GM21619 (cell line): Measurements from ENCODE around the gene GPR37L1.

Experiments used
- ATAC-seq: cut with Tn5 transposase; IDR thresholded peaks from one replicate; pipeline ENCODE4 v1.9.1; 2021; ENCODE audit not compliant: unreplicated experiment

Gene GPR37L1

GRCh38 chr1:202154148-202154765 lies 31.5 kb downstream of the GPR37L1 start:
- ATAC-seq: no peak

DNA sequence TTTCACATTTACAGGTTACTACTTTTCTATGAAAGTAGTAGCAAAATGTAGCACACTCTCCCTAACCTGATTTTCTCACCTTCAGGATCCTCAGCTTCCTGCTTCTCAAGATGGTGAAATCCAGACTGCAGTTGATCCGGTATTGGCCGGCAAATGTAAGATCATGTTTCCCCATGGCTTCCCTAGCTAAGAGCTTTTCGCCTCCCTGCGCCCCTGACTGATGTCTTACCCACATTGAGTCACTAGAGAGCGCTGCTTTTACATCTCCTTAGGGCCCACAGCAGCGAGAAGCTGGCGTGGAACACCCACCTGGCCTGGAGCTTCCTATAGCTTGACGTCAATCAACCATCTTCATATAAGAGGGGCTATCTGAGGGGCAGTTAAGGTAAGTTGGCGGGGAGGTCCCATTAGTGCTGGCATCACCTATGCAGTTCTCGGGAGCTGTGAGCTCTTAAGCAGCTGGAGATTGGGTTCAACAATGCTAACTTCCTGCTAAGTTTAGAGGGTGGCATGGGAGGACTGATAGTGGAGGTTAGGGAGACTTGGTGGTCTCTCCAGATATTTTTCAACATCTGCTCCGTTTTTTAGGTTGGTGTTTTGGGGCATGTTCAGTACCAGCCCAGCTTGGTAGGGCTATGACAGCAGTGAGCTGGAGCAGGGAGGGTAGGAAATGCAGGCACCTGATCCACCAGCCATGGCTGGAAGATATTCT lies 32.2 kb downstream of the GPR37L1 start:
- no peak for ATAC-seq

- ATAC-seq: no peak
Measured at GRCh38 chr1:202155478-202156021, 32.8 kb downstream of the GPR37L1 start.

DNA sequence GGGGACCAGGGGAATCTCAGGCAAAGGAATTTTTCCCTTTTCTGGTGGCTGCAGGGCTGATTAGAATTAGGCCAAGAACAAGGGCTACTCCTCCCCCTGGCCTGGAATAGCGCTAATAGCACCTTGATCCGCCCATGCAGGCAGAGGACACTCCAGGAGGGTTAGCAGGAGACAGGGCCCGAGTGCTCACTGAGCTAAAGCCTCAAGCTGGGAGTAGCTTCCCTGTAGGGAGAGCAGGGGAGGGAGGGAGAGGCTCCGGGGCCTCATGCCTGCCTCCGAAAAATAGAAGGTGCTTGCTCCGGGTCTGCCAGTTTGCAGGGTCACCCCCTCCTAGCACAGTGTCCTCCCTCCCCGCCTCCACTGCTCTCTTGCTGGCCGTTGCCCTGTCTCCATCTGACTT lies 33.9 kb downstream of the GPR37L1 start:
- no peak for ATAC-seq

DNA sequence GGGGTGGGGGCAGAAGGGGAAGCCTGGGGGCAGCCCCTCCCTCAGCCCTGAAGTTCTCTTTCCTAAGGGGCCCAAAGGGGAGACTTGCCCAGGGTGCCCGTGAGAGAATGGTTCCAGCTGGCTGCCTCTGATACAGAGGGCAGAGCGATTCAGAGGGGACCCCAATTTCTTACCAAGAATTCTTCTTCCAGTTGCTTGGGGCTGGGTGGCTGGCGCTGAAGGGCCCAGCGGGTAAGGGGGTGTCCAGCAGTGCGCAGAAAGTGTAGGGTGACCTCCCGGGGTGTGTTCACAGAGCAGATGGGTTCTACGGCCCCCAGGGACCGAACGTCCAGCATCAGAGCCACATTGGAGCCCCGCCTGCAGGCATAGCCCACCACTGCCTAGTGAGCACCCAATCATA lies 35.2 kb downstream of the GPR37L1 start:
- no peak for ATAC-seq

GRCh38 chr1:202158810-202159533 lies 36.3 kb downstream of the GPR37L1 start:
- ATAC-seq: no peak

DNA sequence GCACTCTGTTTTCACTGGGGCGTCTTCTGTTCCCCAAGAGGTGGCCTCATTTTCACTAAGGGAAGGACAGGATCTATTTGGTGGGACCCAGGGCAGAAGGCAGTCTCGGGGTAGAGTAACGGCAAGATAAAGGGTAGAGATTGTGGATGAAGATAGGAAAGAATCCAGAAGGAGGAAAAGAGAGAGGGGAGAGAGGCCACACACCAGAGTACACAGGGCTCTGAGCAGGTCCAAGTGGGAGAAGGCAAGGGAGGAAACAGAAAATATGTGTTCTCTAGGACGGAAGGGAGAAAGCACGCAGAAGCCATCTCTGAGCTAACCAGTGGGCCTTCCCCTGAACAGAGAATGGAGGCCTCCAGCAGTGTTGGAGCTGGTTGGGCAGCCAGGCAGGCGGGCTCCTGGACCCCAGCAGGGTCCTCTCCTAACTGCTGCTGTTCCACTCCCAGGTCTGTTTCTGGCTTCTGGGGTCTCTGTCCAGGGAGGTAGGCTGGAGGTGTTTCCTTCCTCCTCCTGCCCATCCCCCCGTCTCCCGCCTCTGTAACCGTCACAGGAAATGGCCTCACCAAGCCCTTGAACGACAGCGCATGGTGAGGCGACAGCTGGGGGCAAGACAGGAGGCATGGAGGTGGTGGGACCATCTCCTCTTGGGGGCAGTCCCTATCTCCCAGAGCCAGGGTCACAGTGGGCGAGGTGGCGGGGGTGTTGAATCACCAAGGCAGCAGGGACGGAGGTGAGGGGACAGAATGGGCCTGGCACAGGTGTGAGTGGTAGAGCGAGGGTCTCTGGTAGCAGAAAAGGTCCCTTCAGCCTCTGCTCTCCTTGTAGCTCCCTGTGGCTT lies 37.0 kb downstream of the GPR37L1 start:
- ATAC-seq: no peak

- ATAC-seq: peak; percentile 33
Measured at GRCh38 chr1:202160377-202160940, 37.7 kb downstream of the GPR37L1 start, which contains the start of gene PTPN7. PTPN7 (minus strand) TSS chr1:202160602; CDS start chr1:202159402, 1,200 bp downstream.

DNA sequence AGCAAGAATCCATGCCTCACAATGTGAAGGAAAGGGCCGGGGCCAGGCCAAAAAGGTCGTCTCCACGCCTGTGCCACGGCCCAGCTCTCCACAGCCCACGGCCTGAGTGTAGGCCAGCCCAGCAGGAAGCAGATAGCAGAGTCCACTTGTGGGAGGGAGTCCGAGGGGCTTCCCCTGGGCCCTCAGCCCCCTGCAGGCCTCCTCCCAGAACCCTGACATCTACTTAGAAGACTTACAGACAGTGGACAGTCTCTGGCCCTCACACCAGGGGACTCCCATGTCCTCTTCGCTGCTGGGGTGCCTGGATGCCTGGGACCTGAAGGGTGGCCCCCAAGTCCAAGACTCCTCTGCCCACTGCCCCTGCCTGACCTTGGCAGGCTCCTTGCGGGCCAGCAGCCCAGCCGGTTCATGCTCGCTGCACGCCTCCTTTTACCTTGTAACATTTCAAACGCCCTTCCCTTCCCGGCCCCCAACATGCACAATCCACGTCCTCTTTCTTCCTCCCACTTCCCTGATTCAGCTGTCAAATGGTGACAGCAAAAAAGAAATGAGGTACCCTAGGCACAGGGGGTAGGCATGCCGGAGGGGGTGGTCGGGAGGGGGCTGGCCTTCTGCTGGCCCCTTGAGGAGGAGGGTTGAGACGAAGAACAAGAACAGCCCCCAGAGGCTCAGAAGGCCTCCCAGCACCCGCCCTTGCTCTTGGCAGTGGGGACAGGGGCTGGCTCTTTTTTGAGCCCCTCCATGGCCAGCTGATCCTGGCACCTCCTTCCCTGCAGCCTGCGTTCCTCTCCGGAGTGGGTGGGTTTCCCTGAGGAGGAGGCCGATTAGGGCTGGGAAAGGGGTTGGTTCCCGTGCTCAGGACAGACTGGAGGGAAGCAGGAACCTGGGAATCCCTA lies 38.7 kb downstream of the GPR37L1 start:
- no peak for ATAC-seq

DNA sequence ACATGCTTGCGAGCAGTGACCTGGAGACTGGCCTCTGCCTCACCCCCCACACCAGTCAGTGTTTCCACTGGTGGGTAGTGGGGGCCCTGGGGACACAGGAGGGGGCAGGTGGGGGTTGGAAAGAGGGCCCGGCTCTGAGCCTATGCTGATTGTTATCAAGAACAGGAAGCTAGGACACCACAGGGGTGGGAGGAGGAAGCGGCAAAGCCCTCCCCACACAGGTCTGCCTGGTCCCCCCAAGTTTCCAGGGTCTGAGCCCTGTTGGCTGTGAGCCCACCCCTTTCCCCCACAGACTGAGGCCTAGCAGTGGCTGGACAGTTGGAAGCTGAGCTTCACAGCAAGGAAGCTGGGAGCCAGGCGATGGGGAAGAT lies 39.3 kb downstream of the GPR37L1 start:
- no peak for ATAC-seq

DNA sequence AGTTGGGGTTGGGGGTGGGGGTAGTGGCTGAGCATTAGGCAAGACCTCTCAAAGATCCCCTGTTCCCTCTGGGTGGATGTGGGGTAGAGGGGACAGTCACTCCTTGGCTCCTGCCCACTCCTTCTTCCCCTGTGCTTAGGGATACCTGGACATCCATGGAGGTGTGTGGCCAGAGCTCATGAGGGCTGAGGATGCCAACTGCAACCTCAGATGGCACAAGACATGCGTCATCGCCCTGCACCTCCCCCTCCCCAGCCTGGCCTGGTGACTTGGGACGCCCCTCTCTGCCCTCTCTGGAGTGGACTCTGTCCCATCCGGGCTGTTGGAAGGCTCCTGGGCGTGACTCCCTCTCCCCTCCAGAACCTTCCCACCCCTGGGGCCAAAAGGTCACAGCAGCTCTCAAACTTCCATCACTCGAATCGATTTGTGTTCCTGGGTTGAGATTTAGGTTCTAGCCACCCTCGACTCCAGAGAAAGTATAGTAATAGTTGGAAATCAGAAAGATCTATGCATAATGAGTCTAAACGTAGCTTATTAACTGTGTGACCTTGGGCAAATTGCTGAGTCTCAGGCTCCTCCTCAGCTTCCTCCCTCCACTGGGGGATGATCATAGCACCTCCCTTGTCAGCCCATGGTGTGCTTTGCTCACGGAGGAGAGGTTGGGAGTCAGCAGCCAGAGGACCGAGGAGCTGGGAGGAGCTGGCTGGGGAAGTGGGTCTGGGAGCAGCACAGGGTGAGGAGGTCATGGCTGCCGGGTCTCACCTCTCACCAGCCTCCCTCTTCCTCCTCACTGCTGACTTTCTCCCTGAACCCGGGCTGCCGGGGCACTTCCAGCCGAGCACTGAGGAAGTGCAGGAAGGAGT lies 39.9 kb downstream of the GPR37L1 start:
- ATAC-seq: no peak

DNA sequence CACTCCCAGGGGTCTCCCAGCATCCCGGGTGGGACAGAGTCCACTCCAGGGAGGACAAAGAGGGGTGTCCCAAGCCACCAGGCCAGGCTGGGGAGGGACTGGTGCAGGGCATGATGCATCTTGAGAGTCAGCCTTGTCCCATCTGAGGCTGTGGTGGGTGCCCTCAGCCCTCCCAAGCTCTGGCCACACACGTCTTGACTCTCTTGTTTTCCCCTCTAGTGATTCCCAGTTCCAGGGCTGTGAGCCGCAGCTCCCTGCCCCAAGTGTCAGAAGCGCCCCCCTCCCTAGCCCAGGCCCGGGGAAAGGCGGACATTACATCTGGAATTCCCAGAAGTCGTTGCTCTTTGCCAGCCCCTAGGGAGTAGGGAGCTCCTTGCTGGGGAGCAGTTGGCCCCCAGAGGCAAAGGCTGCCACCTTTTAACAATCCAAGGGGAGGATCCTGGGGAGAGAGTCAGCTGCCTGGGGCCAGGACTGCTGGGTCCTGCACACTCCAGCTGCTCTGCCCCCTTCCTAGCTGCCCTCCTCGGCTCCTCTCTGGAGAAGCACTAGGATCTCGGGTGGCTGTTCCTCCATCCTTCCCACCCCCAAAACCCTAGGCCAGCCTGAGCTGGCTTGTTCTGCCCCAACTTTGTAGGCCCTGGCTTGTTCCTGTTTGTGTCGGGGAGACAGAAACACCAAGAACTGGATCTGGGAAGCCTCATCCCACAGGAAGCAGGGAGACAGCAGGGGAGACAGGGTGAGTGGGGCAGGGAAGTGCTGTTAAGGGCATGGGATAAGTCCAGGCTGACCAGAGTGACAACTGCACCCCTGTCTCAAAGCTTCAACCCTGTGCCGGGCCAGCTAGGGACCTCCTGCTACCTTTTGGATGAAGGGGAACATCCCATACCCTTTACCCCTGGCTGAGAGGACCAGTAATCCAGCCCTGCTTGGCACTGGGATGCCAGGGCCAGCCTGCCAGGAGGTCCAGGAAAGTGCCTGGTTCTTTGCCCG lies 40.9 kb downstream of the GPR37L1 start:
- ATAC-seq: no peak

DNA sequence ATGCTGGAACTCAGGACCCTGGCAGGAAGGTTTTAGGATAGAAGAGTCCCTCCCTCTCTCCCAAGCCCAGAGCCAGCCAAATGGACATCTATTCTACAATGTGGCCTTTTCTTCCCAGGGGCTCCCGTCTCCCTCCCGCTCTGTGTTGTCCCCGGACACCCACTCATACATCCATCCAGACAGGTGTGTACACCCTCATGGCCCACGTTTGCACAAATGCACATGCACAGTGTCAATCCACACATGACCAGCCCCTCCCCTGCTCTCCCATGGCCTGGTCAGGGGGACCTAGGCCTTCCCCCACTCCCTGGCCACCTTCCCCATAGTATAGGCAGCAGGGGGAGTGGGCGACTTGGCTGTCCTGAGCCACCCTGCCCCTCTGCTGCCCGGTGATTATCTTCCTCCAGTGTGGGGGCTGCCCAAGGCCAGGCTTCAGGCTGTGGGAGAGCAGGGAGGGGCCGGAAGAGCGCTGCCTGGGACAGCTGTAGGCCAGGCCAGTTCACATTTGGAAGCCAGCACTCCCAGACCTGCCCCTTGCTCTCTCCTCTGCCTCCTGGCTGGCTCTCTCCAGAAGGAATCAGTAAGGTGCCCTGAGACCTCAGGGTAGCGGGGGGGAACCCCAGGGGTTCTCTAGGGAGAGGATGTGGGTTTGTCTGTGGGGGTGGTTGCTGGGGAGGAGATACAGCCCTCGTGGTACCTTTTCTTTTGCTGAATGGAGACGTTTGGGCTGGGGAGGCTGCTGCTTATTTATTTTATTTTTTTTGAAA lies 41.7 kb downstream of the GPR37L1 start:
- ATAC-seq: peak; percentile 58

DNA sequence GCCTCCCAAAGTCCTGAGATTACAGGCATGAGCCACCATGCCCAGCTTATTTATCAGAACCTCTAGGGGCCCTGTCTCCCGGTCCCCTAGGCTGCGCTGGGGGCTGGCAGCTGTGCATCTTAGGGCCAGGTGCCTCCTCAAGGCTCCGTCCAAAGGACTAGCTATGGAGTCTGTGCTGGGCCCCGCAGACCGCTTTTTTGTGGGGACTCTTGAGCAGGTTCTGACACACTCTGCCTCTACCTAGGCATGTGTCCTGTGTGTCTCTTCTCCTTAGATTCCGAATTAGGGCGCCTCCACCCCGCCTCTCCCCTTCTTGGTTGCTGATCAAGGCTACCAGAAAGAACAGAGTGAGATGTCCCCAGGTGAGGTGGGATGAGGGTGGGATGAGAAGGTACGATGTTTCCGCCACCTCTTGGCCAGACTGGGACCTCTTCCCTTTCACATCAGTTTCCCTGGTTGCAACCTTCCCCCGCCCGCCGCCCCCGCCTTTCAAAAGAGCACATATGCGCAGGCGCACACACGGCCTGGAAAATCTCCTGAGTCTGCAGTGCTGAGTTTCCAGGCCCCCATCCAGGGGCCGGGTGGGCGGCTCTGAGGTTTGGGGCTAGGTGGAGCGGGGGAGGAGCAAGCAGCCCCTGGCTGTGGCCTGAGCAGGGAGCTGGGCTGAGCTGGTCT lies 42.7 kb downstream of the GPR37L1 start:
- no peak for ATAC-seq

DNA sequence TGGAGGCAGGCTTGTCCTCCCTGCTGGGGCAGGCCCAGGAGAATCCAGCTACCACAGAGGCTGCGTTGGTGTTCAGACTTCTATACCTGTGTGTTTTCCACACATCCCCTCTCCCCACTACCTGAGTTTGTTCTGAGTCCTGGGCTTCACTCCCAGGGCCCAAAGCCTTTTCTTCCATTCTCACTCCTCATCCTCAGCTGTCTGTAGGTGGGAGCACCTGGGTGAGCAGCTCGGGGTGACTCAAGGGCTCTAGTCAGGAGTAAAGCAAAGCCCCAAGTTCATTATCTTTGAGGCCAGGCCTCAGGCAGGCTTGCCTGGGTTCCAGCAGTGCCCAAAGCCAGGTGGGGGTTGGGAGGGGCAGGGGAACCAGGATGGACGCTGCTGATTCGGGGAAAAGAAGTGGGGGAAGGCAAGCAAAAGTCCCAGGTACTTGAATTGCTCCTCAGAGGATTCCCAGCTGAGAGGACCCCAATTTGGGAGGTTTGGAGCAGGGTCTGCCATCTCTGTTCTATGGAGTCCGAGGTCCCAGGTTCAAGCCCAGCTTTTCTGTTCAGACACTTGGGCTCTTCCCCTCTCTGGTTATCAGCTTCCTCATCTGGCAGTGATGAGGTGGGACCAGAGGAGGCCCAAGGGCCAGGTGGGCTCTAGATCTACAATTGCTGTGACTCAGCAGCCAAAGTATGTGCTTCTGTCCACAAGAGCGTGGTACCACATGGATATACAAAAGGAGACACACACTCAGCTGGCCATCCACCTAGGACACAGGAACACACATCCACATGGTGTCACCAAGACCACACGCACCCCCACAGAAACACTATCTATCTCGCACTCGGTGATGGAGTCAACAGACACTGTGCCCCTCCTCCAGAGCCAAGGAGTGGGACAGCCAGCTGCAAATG lies 43.5 kb downstream of the GPR37L1 start:
- no peak for ATAC-seq
